MG63 (cell line): ENCODE measurements around the gene EDARADD. TPM values are rescaled to one million over a fixed set of nuclear protein-coding genes. Genes with fewer than 3 reads are reported as not detected.
"Not testable (repeated sequence)": the region's sequence is repeated elsewhere in the genome, so short reads cannot be mapped to it uniquely, and the experiment has no call there.

Experiments used
- DNase-seq: peaks from one replicate; pipeline ENCODE4 v3.0.0-alpha.2; 2020
- H3K27me3 ChIP-seq: fragments of 250-450 bp; sonication (Bioruptor Pico); 2 replicates; pipeline ENCODE4 v1.5.1; 2020; ENCODE audit warnings: mild to moderate bottlenecking, moderate library complexity
- H3K36me3 ChIP-seq: fragments of 250-450 bp; sonication (Bioruptor Pico); 2 replicates; pipeline ENCODE4 v1.5.1; 2020; ENCODE audit warnings: mild to moderate bottlenecking, moderate library complexity
- H3K4me3 ChIP-seq: fragments of 250-450 bp; sonication (Bioruptor Pico); 2 replicates; pipeline ENCODE4 v1.5.1; 2020; ENCODE audit warnings: mild to moderate bottlenecking, moderate library complexity
- H3K9me3 ChIP-seq: fragments of 250-450 bp; sonication (Bioruptor Pico); 2 replicates; pipeline ENCODE4 v1.5.1; 2020; ENCODE audit warnings: mild to moderate bottlenecking, moderate library complexity
- total RNA-seq: library from RNA; depleted of rRNA; stranded (reverse); fragments of >200 nt; shearing (Covaris generic); gene quantifications from 2 replicates; pipeline ENCODE4 v1.2.3, GENCODE V29; 2014; ENCODE audit warnings: low replicate concordance

The EDARADD gene
- total RNA-seq, 1 experiment from 2014 or later = not detected

DNA sequence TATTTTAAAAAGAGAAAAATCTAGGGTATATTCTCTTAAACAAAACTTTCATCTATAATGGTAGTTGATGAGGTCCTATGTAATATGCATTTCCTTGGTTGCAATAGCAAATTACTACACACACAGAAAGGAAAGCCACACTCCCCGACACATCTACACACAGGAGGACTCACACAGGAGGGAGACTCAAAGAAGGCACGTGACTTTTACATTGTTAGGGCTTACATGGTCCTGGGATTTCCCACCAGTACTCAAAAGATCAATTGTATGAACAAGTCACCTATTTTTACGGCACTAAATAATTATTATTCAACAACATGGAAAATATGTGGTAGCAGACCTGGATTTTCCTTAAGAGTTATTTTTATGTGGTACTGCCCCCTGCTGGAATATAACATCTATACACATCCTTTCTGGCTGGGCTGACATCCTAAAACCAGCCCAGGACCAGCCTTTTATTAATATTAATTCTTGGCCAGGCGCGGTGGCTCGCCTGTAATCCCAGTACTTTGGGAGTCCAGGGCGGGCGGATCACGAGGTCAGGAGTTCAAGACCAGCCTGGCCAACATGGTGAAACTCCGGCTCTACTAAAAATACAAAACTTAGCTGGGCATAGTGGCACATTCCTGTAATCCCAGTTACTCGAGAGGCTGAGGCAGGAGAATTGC is 95.8 kb downstream of the EDARADD start:
- Histone ChIP-seq H3K36me3 (no peaks in the 10 kb centered on the region), H3K9me3 (no peaks in the 10 kb centered on the region), H3K4me3 (no peak overlapping the region), H3K27me3 (0 out of 2 replicates have a peak, but pooled peaks cover 2% of the 10 kb centered on the region)
- DNase-seq = no peak

DNA sequence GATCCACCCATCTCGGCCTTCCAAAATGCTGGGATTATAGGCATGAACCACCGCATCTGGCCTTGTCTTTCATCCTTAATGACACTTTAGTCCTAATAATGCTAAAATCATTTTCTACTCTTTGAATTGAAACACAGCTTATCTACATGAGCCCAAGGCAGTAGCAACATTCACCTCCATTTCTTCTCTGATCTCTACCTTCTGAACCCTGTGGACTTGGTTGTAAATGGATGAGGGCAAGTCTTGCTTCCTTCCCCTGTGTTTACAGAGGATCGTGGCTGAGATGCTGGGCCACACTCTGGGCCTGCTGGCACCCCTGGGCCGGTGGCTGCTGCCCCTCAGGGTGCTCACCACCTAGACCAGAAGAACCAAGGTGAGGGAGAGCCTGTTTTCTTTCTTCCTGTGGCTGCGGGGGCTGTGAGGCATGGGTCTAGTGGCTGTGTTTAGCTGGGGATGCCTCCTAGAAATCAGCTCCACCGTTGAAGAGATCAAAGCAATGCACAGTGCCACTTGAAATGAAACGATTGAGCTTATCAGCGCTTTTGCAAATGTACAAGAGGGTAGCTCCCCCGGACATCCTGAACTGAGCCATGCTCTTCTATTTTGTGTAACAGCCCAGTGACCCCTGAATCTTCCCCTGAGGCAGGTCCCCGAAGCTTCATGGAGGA is 97.5 kb downstream of the EDARADD start:
- Histone ChIP-seq H3K36me3 (no peaks in the 10 kb centered on the region), H3K9me3 (no peaks in the 10 kb centered on the region), H3K4me3 (no peak overlapping the region), H3K27me3 (0 out of 2 replicates have a peak, but pooled peaks cover 2% of the 10 kb centered on the region)
- no peak for DNase-seq

DNA sequence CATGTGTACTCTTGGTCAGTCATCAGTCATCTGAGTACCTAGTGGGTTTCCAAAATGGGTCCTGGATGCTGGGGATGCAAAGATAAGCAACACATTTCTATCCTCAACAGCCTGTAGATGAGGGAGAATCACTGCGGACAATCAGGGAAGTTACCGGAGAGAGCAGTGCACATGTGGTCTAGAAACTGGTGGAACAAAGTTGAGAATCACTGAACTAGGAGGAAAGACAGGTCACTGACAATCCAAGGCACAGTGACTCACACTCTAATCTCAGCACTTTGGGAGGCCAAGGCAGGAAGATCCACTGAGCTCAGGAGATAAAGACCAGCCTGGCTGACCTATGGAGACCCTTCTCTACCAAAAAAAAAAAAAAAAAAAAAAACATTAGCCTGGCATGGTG is 98.3 kb downstream of the EDARADD start:
- no peaks in the 10 kb centered on the region for H3K9me3 ChIP-seq
- DNase-seq = no peak
- H3K4me3 ChIP-seq = no peak overlapping the region
- H3K27me3 ChIP-seq = 0 out of 2 replicates have a peak, but pooled peaks cover 2% of the 10 kb centered on the region
- no peaks in the 10 kb centered on the region for H3K36me3 ChIP-seq

DNA sequence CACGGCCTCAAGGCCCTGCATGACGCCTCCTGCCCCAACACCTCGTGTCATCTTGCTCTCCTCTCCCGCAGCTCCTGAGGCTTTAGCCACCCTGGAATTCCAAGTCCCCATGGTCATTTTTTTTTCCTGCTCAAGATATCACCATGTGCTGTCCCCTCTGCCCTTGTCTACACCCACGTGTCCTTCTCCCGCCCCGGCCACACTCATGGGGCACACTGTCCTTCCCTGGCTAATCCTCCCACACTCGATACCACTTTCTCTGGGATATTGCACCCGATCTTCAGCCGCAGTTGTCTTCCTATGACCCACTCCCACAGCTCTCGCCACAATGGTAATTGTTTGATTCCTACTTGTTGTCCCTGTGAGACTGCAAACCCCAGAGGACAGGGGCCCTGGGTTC is 100.0 kb downstream of the EDARADD start:
- H3K27me3 ChIP-seq = no peaks in the 10 kb centered on the region
- H3K36me3 ChIP-seq = no peaks in the 10 kb centered on the region
- no peak for DNase-seq
- H3K9me3 ChIP-seq = no peaks in the 10 kb centered on the region
- no peak overlapping the region for H3K4me3 ChIP-seq

DNA sequence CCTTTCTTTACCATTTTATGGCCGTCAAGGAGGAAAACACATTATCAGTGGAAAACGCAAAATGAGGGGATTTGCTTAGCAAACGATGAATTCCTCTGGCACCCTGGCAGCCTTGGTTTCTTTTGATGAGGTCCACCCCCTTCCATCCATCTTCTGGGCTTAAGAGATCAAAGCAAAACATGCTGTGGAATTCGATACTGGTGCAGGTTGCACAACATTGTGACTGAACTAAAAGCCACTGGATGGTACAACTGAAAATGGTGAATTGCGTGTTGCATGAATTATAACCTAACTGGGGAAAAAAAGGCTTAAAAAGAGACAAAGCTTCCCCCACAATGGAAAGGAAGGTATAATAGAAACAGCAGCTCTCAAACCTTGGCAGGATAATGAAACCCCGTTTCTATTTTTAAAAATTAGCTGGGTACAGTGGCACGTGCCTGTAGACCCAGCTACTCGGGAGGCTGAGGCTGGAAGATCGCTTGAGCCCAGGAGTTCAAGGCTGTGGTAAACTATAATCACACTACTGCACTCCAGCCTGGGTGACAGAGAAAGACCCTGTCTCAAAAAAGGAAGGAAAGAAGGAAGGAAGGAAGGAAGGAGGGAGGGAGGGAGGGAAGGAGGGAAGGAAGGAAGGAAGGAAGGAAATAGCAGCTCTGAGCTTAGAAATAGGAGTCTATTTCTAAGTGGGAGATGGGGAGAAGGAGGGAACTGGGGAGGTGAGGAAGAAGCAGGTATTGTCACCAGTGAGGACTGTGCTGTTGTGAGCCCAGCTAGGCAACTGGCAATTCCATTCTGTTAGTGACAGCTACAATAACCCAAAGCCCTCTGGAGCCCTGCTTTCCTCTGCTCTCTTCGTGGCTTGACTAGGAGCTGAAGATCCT is 100.7 kb downstream of the EDARADD start:
- no peaks in the 10 kb centered on the region for H3K36me3 ChIP-seq
- no peaks in the 10 kb centered on the region for H3K9me3 ChIP-seq
- H3K27me3 ChIP-seq = no peaks in the 10 kb centered on the region
- H3K4me3 ChIP-seq = no peak overlapping the region
- DNase-seq = no peak

DNA sequence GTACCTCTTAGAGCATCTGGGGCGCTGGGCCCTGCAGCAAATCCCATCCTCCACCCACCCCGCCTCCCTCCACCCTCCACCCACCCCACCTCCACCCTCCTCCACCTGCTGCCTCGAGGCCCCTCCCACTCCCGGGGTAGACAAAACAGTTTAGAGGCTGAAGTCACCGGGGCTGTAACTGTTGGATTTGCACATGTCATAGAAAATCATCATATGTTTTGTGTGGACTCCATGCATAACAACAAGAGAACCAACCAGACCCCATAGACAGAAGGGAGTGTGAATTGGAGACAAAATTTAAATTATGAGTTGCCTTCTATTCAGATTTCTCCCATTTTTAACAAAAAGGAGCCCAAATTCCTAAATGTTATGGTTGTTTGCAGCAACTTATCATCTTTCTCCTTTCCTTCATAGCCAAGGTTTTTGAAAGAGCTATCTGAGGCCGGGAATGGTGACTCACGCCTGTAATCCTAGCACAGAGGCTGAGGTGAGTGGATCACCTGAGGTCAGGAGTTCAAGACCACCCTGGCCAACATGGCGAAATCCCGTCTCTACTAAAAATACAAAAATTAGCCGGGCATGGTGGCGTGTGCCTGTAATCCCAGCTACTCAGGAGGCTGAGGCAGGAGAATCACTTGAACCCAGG is 101.5 kb downstream of the EDARADD start:
- no peaks in the 10 kb centered on the region for H3K27me3 ChIP-seq
- DNase-seq = no peak
- no peak overlapping the region for H3K4me3 ChIP-seq
- H3K36me3 ChIP-seq = no peaks in the 10 kb centered on the region
- no peaks in the 10 kb centered on the region for H3K9me3 ChIP-seq

DNA sequence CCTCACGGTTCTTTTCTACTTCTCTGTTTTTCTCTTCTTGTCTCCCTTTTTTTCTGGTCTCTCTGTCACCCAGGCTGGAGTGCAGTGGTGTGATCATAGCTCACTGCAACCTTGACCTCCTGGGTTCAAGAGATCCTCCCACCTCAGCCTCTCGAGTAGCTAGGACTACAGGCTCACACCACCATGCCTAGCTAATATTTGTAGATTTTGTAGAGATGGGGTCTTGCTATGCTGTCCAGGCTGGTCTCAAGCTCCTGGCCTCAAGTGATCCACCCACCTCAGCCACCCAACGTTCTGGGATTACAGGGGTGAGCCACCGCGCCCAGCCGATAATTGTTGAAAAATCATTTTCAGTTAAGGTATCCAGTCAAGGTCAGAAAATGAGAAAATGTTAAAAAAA is 103.8 kb downstream of the EDARADD start:
- no peak for DNase-seq
- H3K9me3 ChIP-seq = no peaks in the 10 kb centered on the region
- H3K36me3 ChIP-seq = no peaks in the 10 kb centered on the region
- no peak overlapping the region for H3K4me3 ChIP-seq
- H3K27me3 ChIP-seq = no peaks in the 10 kb centered on the region

DNA sequence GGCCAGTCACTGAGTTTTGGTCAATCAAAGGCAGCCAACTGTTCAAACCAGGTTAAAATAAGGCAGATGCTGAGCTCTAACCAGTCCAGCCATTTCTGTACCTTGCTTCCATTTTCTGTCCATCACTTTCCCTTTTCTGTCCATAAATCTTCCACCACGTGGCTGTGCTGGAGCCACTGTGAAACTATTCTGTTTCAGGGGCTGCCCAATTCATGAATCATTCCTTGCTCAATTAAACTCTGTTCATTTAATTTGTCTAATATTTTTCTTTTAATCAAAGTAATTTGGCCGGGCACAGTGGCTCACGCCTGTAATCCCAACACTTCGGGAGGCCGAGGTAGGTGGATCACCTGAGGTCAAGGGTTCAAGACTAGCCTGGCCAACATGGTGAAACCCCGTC is 107.0 kb downstream of the EDARADD start:
- Histone ChIP-seq H3K36me3 (no peaks in the 10 kb centered on the region), H3K4me3 (no peak overlapping the region), H3K27me3 (no peaks in the 10 kb centered on the region), H3K9me3 (no peaks in the 10 kb centered on the region)
- DNase-seq = no peak

DNA sequence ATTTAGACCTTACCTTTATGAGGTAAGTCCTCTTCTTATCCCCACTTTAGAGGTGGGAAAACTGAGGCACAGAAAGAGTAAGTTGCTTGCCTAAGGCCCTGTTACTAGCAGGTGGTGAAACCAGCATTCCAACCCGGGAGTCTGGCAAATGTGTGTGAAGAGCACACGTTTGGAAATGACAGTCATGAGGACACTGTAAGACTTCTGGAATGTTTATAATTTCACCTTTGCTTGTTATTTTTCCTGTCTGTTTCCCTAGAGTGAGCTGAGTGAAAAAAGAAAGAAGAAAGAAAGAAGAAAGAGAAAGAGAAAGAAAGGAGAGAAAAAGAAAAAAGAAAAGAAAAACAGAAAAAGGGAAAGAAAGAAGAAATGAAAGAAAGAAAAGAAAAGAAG is 108.5 kb downstream of the EDARADD start:
- Histone ChIP-seq H3K36me3 (no peaks in the 10 kb centered on the region), H3K4me3 (no peak overlapping the region)
- DNase-seq = no peak

DNA sequence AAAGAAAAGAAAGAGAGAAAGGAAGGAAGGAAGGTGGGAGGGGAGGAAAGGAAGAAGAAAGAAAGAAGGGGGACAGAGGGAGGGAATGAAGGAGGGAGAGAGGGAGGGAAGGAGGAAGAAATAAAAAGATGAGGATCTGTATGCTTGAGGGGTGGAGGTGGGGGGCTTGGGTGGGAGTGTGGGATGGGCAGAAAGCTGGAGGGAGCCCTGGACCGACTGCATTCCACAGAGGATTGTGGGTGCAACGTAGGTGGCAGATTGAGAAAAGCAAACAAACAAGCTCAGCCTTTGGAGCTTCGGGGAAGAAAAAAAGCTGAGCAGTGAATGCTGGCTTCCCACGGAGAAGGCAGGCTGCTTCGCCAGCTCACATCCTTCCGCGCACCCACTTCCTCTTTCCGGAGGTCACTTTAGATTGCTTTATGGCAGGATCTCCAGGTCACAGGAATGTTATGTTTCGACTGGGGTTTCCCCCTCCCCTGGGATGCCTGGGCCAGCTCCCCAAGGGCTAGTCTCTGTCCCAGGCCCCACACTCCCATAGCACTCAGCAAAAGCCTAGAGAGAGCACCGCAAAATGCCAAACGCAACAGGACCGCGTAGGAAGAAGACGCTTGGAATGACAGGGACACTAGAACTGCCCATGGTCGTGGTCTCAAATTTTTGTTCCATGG is 109.0 kb downstream of the EDARADD start:
- Histone ChIP-seq H3K27me3 (no peaks in the 10 kb centered on the region), H3K36me3 (no peaks in the 10 kb centered on the region), H3K4me3 (peak overlapping the region; percentile 29), H3K9me3 (no peaks in the 10 kb centered on the region)
- DNase-seq = peak; percentile 80

More for the DNA sequence above, 108.5 kb downstream of the EDARADD start:
- Histone ChIP-seq H3K9me3 (no peaks in the 10 kb centered on the region), H3K27me3 (no peaks in the 10 kb centered on the region)

DNA sequence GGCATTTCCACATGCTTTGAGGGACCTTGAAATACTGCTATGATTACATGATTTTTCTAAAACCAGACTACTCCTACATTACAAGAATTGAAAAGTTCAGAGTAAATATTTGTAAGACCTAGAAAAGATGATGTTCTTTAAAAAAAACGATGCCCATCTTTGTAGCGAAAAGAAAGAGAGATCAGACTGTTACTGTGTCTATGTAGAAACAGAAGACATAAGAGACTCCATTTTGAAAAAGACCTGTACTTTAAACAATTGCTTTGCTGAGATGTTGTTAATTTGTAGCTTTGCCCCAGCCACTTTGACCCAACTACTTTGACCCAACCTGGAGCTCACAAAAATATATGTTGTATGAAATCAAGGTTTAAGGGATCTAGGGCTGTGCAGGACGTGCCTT is 110.3 kb downstream of the EDARADD start:
- not testable (repeated sequence) for H3K36me3 ChIP-seq, H3K4me3 ChIP-seq, DNase-seq, H3K27me3 ChIP-seq, H3K9me3 ChIP-seq

DNA sequence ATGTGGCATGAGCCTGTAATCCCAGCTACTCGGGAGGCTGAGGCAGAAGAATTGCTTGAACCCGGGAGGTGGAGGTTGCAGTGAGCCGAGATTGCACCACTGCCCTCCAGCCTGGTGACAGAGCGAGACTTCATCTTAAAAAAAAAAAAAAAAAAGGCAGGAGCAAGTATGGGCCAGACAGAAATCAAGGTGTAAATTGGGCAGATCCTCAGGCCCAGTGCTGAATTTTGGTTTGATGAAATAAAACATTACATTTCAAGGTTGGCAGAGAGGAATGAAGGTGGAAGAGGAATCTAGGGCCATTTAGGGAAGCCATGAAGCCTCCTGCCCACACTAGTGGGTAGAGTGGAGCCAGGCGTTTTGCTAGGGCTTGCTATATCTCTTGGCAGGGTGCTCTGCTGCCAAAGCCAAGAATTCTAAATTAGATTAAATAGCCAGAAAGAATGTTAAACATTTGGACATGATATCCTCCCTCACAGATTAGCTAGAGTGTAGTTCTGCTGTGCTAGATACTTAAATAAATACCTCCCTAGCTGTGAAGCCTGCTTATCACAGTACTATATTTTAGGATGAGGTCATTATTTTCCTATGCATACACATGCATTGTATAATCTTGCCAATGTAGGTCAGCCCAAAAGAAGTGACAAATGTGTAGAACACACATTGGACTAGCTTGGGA is 113.1 kb downstream of the EDARADD start:
- Histone ChIP-seq H3K4me3 (no peak overlapping the region), H3K36me3 (no peaks in the 10 kb centered on the region), H3K27me3 (no peaks in the 10 kb centered on the region), H3K9me3 (no peaks in the 10 kb centered on the region)
- DNase-seq = peak; percentile 73

DNA sequence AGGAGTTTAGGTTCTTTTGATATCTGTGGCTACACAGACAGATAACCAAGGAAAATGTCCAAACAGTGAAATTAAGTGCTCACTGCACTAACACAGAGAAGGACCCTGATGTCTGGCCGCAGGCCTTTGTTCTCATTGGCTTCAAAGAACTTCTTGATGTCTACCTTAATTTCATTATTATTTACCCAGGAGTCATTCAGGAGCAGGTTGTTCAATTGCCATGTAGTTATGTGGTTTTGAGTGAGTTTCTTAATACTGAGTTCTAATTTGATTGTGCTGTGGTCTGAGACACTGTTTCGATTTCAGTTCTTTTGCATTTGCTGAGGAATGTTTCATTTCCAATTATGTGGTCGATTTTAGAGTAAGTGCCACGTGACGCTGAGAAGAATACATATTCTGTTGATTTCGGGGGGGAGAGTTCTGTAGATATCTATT is 114.5 kb downstream of the EDARADD start:
- no peak for DNase-seq
- H3K4me3 ChIP-seq = no peak overlapping the region
- no peaks in the 10 kb centered on the region for H3K27me3 ChIP-seq
- H3K36me3 ChIP-seq = no peaks in the 10 kb centered on the region
- H3K9me3 ChIP-seq = no peaks in the 10 kb centered on the region

DNA sequence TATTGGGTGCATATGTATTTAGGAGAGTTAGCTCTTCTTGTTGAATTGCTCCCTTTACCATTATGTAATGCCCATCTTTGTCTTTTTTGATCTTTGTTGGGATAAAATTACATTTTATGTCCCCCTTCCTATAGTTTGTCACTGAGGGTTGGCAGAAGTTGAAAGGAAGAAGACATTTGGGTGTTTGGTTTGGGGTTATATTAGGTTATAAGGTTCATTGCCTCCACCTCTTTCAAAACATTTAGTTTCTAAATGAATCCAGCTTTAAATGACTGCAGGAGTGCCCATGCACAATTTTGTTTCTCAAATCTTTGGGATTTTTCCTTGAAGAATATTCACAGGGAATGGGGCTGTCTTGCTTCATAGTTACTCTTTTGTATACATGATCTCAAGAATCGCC is 115.1 kb downstream of the EDARADD start:
- Histone ChIP-seq H3K27me3 (no peaks in the 10 kb centered on the region), H3K4me3 (no peak overlapping the region), H3K36me3 (no peaks in the 10 kb centered on the region), H3K9me3 (no peaks in the 10 kb centered on the region)
- DNase-seq = no peak

DNA sequence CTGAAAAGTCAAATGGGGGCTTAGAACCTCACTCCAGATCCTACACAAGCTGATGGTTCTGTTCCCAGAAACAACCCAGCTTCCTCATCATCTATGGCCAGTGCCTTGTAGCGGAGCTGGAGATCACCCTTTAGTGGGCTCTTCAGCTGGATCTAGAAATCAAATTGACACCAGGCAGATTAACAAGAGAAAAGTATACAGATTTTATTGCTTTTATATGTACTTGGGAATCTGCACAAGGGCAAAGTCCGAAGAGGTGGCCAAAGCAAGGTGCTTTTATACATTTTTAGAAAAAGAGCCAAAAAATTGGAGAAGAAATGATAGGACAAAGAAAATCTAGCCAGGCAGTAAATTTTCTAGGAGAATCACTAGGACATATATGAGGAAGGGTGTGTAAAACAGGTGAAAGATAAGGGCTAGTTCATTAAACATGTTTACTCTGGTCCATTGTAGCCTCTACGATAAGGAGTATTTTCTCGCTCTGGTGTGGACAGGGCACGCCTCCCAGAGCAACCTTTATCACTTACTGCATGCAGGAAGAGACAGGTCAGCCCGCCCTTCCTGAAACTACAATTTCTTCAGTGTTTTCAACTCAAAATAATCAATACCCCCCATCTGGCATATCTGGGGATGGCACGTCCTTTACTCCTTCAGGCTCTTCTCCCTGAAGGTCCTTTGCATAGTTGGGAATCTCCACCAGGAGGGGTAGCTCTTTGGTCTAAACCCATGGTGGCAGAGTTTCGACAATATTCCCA is 115.7 kb downstream of the EDARADD start:
- Histone ChIP-seq H3K36me3 (no peaks in the 10 kb centered on the region), H3K4me3 (no peak overlapping the region), H3K9me3 (no peaks in the 10 kb centered on the region), H3K27me3 (no peaks in the 10 kb centered on the region)
- DNase-seq = no peak
